NCI-H2081 (cell line): ENCODE measurements around the gene ZBTB7C.

Experiments used
- DNase-seq, 2 experiments: peaks; one replicate each; lab custom pipeline; 2025; lab: John Stamatoyannopoulos, UW

The ZBTB7C gene

DNA sequence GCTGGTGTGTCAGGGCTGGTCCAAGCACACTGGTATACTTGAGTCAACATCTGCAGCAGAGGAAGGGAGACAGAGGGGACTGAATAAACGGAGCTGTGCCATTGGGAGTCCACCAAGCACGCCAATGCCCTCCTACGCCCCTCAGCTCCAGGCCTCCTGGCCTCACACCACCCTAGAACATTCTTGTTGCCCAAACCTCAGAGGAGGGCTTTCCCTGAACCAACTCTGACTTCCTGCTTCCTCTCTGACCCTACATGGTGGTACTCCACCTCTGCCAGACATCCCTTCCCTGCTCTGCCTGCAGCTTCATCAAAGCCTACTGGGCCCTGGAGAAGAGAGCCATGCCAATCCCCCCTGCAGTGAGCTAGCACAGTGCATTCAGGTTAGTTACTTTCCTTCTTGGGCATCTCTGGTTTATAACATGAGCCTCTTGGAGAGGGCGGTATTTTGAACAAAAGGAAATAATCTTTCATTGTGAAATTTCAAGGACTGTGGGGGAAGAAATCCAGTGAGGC is 54.4 kb downstream of the ZBTB7C start:
- DNase-seq = no peak

DNA sequence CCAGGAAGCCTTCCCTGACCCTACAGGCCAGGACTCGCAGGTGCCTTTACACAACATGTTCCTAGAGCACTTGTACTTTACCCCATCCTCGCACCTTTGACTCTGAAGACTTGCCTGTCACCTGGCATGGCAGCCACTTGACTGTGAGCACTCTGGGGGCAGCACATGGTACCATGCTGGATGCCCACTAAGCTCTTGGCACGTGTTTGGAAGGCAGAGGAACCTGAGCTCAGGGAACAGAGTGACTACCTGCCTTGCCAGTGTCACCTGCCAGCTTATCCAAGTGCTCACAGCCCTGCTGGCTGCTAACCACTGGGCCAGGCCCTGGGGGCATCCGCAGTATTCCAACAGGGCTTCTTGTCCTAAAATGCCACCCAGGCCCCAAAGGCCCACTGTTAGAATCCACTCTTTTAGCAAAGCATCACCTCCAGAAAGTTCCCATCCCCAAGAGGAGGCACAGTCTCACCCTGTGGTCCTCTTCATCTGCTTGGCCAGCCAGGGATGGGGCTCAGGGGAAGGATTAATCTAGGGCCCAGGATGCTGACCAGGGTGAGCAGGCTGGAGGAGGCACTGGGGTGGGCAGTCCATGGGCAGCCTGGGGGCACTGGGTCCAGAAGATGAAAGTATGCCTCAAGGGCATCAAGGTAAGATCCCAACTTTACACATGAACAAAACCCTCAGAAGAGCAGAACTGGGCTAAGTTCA is 57.0 kb downstream of the ZBTB7C start:
- no peak for DNase-seq

GRCh38 chr18:48351216-48352050 is 57.8 kb downstream of the ZBTB7C start:
- DNase-seq = no peak

- DNase-seq = no peak
Measured at GRCh38 chr18:48348739-48349138, 60.4 kb downstream of the ZBTB7C start.

- no peak for DNase-seq
Measured at GRCh38 chr18:48347756-48348326, 61.3 kb downstream of the ZBTB7C start.

GRCh38 chr18:48345596-48345995 is 63.6 kb downstream of the ZBTB7C start:
- DNase-seq = peak in 1 of 2 experiments; percentile 27

GRCh38 chr18:48342581-48342980 is 66.6 kb downstream of the ZBTB7C start:
- peak; percentile 26 to 53 for DNase-seq

- DNase-seq = peak; percentile 38 to 52
Measured at GRCh38 chr18:48342125-48342524, 67.1 kb downstream of the ZBTB7C start.

- DNase-seq = peak in 1 of 2 experiments; percentile 39
Measured at GRCh38 chr18:48340560-48340959, 68.6 kb downstream of the ZBTB7C start.

- no peak for DNase-seq
Measured at GRCh38 chr18:48339692-48340091, 69.5 kb downstream of the ZBTB7C start.

- DNase-seq = no peak
Measured at GRCh38 chr18:48338915-48339314, 70.3 kb downstream of the ZBTB7C start.

GRCh38 chr18:48337053-48337452 is 72.1 kb downstream of the ZBTB7C start:
- DNase-seq = no peak

- no peak for DNase-seq
Measured at GRCh38 chr18:48336332-48336731, 72.9 kb downstream of the ZBTB7C start.

DNA sequence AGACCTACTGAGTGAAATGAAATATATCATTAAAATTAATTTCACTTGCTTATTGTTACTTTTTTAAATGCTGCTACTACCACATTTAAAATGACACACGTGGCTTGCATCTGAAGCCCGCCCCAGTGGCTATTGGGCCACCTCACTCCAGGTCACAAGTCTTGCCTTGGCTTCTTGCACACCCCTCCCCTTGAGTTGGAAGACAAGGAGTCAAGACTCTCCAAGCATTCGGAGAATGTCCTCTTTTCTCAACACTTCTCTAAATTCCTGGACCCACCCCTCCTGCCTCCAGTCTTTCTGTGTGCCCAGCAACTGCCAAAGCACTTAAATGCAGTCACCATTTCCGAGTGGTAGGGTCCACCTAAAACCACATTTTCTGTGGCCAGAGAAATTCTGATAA is 73.4 kb downstream of the ZBTB7C start:
- DNase-seq = no peak

- DNase-seq = no peak
Measured at GRCh38 chr18:48334845-48335244, 74.3 kb downstream of the ZBTB7C start.

GRCh38 chr18:48333563-48333962 is 75.6 kb downstream of the ZBTB7C start:
- DNase-seq = no peak

DNA sequence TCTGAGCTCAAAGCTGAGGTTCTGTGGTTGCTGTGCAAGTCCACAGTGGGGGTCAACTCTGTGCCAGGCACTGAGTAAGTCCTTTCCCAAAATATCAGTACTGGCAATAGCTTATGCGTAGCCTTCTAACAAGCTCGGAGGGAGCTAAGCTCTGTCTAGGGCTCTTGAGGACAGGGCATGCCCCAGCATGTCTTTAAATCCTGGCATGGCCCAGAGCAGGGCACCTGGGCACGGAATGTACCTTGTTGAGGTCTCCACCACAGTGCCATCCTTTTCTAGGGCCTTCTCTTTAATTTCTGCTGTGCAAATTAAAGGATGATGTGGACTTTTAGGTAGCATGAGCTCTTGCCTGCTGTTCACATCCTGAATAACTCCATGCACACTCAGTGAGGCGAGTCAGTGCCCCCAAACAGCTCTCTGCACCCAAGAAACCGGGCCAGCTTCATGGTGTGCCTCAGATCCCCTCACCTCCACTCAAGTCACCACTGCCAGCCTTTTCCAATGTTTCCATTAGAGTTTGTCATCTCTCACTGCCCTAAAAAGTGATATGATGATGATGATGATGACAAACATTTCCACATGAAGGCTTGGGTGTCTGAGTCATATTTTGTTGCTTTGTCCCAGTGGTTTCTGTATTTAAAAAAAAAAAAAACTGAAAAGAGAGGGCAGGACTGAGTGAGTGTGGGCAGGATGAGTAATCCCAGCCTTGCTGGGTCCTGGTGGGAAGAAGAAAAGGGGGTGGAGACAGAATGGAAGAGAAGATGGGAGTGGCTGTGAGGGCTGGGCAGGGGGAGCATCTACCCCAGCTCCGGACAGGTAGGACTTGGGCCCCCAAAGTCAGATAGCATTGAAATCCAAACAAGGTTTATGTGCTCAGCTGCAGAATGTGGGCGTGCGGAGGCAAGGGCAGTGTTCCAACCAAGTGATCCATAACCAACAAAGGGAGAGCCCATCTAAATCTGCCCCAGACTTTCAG is 78.9 kb downstream of the ZBTB7C start:
- no peak for DNase-seq

DNA sequence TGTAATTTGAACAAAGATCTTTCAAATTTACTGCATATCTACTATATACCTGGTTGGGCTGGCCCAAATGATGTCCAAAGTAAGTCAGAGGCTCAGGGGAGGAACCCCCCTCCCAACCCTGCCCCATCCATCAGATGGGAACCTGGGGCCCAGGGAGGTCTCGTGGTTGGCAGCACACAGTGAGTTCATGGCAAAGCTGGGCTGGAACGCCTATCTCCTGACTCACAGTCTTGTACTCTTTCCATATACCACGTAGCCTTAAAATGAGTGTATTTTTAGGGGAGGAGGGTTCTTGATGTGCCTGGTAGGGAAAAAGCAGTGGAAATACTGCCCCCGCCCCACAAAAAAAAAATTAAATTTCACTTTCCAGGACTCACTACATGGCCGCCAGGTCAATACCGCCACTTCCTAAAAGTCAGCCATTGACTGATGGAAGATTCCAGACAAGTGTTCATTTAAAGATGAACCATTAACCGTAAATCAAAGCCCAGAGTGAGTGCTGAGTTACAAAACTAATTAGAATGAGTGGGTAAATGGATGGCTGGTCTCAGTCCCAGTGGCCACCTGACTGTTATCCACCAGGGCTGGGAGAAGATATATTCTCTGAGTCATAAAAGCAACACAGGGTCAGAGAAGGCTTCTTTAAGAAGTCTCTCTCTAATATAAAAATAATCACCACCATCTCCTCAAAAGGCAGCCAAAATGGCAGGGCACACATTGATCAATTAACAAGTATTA is 80.5 kb downstream of the ZBTB7C start:
- DNase-seq = no peak

DNA sequence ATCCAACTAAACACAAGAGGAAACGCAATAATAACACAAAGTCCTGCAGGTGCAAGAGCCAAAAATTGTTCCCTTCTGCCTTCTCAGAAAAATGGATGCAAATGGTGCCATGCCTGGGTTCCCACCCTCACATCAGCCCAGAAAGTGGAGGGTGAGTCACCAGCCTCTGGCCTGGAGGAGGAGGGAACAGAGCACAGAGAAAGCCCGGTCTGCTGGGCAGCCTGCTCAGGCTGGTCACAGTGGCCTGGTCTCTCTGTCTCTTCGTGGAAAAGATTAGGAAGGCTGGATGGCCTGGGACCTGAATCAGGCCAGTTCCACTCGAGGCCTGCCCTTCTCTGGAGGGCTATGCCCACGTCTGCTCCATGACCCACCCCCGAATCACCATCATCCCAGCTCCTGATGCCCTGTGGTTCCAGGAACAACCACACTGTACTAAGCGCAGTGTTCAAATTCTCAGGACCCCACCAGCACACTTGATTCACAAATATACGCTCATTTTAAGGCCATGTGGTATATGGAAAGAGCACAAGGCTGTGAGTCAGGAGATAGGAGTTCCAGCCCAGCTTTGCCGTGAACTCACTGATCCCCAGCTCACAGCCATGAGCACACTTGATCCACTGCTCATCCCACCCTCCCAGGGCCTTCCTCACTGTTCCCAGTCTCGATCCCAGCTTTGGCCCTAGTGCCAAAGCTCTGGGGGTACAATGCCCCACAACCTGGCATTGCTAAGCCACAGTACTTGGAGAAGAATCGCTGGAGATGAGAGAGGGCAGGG is 82.1 kb downstream of the ZBTB7C start:
- no peak for DNase-seq

DNA sequence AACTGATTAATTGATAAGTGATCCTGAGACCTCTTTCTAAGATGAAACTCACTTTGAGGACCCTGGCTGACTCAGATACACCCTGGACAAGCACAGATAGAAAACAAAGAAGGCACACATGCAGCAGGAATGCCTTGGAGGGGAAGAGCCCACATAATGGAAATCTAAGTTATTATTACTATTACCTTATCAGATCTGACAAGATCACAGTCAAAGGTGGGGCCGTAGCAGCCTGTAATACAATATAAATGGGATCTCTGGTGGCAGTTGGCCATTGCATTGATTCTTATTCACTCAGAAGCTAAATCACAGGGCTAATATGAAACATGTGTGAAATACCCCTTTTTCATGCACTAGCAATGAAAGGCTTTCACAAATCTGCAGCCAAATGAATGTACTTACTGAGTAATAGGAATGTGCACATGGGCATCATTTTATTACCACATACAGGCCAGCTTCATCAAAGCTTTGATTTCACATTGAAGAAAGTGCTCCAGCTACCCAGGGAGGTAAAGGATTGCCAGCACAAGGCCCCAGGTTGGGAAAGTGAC is 84.0 kb downstream of the ZBTB7C start:
- DNase-seq = no peak
